HL-60 (cell line): ENCODE results near the gene CA4.
"Not testable (repeated sequence)": the region's sequence is repeated elsewhere in the genome, so short reads cannot be mapped to it uniquely, and the experiment has no call there.

ENCODE experiments used
- POLR2AphosphoS5 ChIP-seq: IDR thresholded peaks from 2 replicates; pipeline ENCODE4 v1.6.1; 2012; ENCODE audit warnings: low read depth
- SPI1 ChIP-seq: IDR thresholded peaks from 2 replicates; pipeline ENCODE4 v1.6.1; 2012; ENCODE audit warnings: low read depth, mild to moderate bottlenecking, borderline replicate concordance
- TF ChIP-seq, protein P1 (sequence below): IDR thresholded peaks from one replicate; pipeline ENCODE4 v1.5.1; 2011; ENCODE audit warnings: low read length, control low read depth, inconsistent platforms; ENCODE audit not compliant: insufficient read depth

DNA sequence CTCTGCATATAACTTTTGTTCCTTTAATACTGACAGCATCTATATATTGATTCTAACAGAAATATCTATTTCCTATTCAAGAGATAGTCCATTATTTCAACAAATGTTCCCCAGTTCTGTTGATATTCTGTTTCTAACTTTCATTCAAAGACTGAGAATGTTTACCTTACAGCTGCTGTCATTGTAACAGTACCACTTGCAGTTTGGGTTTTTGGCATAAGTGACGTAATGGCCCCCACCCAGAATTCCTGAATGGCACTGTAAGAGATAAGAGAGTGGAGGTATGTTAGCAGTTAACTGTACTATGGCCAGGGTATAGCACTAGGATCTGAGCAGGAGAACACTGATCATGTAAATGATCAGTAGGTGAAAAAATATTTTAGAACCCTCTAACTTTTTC, 30.6 kb downstream of the CA4 start:
- TF ChIP-seq, protein P1, sequence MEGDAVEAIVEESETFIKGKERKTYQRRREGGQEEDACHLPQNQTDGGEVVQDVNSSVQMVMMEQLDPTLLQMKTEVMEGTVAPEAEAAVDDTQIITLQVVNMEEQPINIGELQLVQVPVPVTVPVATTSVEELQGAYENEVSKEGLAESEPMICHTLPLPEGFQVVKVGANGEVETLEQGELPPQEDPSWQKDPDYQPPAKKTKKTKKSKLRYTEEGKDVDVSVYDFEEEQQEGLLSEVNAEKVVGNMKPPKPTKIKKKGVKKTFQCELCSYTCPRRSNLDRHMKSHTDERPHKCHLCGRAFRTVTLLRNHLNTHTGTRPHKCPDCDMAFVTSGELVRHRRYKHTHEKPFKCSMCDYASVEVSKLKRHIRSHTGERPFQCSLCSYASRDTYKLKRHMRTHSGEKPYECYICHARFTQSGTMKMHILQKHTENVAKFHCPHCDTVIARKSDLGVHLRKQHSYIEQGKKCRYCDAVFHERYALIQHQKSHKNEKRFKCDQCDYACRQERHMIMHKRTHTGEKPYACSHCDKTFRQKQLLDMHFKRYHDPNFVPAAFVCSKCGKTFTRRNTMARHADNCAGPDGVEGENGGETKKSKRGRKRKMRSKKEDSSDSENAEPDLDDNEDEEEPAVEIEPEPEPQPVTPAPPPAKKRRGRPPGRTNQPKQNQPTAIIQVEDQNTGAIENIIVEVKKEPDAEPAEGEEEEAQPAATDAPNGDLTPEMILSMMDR = not testable (repeated sequence)
- not testable (repeated sequence) for TF ChIP-seq POLR2AphosphoS5, SPI1
